GM21526 (cell line): ENCODE results near the gene BPIFB6.

Source experiments
- ATAC-seq: cut with Tn5 transposase; IDR thresholded peaks from one replicate; pipeline ENCODE4 v1.9.1; 2021; ENCODE audit warnings: moderate library complexity; ENCODE audit not compliant: unreplicated experiment, low FRiP score

The BPIFB6 gene

DNA sequence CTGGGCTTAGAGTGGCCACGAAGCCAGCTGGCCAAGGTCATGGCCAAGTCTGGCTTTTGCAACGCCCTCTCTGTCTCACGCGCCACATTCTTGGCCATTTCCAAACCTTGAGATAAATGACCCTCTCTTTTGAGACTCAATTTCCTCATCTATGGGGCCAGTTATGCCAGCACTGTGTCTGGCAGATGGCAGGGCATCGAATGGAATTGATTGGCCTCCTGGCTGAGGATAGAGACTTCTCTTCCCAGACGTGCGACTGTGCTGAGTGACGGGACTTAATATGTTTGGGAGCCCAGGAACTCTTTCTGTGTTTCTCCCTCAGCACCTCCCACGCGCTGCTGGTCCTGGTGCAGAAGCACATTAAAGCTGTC lies 16.3 kb upstream of the BPIFB6 start:
- no peak for ATAC-seq

DNA sequence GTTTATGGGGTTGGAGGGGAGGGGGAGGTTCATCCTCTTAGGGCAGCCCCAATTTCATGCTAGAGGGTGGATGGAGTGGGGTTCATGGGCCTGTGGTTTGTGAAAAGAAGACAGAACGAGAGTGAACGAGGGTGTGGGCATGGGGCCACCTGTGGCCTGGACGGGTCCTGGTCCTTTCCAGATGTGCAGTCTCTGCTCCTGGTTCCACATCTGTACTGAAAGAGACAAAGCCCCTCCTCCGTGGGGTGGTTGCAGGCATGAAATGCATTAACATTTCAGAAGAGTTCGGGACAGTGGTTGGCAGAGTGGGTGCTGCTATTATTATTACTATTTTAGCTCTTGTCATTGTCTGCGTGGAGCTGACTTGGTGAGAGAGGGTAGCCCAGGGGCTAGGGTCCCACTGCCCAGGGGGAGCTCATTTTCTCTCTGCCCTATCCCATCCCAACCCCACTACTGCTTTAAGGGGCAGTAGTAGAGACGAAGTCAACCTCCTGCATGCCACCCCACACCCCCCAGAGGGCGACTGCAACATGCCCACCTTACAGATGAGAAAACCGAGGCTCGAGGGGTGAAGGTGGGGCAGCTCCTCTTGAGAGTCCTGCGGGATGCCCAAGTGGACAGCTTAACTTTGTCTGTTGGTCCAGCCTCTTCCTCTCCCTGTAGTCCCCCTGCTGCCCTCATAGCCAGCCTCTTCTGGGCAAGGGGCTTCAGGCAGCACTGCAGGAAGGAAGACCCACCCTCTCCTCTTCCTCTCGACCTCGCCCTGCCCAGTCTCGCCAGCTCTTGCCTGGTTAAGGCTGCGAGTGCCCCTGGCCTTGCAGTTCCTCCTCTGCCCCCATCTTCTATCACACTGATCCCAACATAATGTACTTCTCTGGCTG lies 15.5 kb upstream of the BPIFB6 start:
- ATAC-seq = no peak

GRCh38 chr20:33016581-33017109 lies 14.8 kb upstream of the BPIFB6 start:
- ATAC-seq = no peak

DNA sequence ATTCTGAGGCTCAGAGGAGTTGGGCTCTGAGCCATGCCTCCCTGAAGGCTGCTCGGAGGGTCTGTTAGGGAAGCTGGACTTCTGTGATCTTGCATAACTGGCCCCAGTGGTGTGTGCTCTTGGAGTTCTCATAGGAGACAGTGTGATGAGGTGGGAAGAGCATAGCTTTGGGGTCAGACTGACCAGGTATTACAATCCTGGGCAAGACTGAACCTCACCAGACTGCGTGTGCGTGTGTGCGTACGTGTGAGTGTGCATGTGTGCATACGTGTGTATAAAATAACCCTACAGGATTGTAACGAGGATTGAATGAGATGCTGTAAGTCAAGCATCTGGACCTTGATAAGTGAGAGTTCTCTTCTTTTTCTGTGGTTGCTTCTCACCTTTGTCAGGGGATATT lies 13.9 kb upstream of the BPIFB6 start:
- no peak for ATAC-seq

DNA sequence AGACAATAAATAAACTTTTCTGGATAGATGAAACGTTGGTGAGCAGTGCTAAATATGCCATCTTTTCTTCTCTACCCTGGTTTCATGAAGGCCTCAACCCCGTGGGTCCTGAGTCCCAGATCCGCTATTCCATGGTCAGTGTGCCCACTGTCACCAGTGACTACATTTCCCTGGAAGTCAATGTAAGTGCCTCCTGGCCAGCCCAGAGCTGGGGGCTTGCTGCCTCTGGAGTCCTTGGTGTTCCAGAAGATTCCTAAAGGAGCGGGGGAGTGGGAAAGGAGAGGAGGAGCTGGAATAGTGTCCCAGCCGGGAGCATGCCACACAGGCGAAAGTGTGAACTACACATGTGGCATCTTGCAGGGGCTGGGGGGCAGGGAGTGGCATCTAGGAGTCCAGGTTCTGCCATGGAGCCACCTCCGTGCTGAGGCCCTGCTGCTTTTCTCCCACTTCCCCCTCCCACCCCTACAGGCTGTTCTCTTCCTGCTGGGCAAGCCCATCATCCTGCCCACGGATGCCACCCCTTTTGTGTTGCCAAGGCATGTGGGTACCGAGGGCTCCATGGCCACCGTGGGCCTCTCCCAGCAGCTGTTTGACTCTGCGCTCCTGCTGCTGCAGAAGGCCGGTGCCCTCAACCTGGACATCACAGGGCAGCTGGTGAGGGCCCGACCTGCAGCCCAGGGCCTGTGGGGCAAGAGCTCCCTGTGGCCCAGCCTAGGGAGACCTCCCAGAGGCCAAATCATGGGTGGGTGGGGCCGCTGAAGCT lies 13.1 kb upstream of the BPIFB6 start:
- ATAC-seq = no peak

- ATAC-seq = no peak
Observed at GRCh38 chr20:33019465-33020277, 11.8 kb upstream of the BPIFB6 start.

DNA sequence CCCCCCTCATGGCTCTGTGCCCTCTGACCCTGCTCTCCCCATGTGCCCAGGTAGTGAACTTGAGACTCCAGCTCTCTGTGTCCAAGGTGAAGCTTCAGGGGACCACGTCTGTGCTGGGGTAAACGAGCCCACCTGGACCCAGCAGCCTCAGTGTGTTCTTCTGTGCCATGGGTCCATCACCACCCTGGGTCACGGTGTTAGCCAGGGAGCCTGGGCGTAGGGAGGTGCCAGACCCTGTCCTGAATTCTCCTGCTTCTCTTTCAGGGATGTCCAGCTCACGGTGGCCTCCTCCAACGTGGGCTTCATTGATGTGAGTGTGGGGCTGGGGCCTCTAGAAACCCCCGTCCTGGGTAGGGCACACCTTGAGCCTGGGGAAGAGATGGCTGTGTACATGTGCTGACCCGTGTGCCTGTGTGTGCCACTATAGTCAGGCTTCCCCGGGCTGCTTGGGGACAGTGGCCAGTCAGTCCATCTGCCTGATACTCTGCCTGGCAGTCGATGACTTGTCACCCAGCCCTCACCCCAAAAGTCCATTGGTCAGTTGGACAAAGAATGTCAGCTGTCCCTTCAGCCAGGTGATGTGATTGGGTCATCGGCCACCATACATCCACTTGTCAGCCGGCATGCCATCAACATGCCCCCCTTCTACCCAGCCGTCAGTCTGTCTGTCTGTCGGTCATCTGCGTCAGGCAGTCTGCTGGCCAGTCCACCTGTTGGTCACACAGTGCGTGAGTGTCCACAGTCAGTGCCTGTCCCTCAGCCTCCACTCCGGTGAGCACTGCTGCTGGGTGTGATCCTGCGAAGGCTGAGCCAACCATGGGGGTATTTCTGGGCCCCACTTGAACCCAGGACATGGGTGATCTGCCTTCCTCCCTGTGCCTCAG lies 10.9 kb upstream of the BPIFB6 start:
- ATAC-seq = no peak

DNA sequence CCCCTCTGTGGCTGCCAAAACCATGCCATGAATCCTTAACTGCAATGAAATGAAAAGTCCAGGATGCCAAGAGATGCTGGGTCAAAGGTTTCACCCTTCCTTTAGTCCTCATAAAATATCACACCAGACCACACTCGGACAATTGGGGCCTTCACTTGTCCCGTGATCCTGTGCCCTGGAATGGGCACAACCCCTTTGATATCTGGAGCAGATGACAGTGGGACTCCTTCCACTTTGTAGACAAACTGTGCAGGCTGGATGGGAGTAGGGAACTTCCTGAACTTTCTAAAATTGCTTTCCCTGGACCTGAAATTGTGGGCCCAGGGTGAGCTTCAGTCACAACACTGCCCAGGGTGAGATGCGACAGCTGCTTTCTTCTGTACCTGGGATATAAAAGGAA lies 9.6 kb upstream of the BPIFB6 start:
- ATAC-seq = no peak

GRCh38 chr20:33022289-33022688 lies 9.2 kb upstream of the BPIFB6 start:
- ATAC-seq = no peak

GRCh38 chr20:33022694-33023438 lies 8.6 kb upstream of the BPIFB6 start:
- ATAC-seq = no peak

- ATAC-seq = no peak
Observed at GRCh38 chr20:33023439-33024242, 7.8 kb upstream of the BPIFB6 start.

GRCh38 chr20:33024243-33024560 lies 7.2 kb upstream of the BPIFB6 start:
- ATAC-seq = no peak

- no peak for ATAC-seq
Observed at GRCh38 chr20:33024609-33025317, 6.7 kb upstream of the BPIFB6 start.

DNA sequence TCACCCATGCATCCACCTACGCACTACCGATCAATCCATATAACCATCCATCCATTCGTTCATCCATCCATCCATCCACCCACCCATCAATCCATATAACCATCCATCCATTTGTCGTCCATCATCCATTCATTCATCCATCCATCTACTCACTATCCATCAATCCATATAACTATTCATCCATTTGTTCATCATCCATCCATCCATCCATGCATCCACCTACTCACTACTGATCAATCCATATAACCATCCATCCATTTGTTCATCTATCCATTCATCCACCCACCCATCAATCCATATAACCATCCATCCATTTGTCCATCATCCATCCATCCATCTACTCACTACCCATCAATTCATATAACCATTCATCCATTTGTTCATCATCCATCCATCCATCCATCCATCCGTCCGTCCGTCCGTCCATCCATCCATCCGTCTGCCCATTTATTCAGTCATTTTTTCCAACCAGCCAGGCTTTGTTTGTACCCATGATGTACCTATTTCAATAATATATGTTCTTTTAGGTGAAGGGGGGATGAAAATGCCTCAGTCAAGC lies 6.1 kb upstream of the BPIFB6 start:
- no peak for ATAC-seq

GRCh38 chr20:33026072-33026778 lies 5.2 kb upstream of the BPIFB6 start:
- no peak for ATAC-seq

DNA sequence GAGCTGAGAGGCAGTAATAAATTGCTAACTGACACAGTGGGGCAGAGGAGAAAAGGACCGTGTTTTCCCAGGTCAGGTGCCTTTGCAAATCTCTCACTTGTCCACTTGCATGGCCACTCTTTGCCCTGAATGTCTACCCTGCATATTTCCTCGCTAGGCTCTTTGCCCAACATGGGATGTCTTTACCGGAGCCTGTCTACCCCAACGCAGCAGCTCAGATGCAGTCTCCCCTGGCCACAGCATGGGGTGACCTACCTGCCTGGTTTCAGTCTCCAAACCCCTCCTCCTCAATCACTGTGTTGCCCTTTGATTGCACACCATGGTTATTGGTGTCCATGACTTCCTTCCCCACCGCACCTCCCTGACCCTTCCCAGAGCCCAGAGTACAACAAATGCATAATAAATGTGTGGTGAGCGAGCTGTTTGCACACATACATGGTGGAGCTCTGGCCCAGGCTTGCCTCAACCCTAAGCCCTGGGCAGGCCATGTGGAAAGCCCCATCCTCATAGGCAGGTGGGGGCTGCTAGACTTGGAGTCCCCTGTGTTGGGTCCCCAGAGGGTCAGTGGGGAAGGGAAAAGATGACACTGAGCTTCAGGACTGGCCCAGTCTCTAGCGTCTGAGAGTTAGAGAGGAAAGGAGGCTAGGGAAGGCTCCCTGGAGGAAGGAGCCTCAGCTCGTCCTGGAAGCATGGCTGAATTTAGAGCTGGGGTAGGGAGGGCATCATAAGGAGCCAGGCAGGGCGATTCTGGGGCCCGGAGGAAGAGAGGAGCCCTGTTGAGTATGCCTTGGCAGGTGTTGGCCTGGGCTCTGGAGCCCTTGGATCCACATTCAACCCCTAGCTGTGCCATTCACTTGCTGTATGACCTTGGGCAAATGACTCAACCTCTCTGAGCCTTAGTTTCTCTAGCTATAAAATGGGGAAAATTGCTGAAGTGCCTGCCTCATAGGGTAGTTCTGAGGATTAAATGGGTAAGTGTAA lies 4.4 kb upstream of the BPIFB6 start:
- ATAC-seq = no peak
